PC-3 (cell line): ENCODE results near the gene GAB4. TPM values are rescaled to one million over a fixed set of nuclear protein-coding genes. Genes with fewer than 3 reads are reported as not detected.

Source experiments
- ATAC-seq: fragments of 200-7000 bp; cut with Tn5 transposase; 2 replicates; pipeline ENCODE4 v1.9.1; 2020; ENCODE audit warnings: mild to moderate bottlenecking, moderate library complexity
- BruUV-seq: library from RNA; stranded (reverse); fragments of 400-500 nt; replicated peaks from 2 replicates; lab custom pipeline; 2021; lab: Mats Ljungman, UMichigan
- CTCF ChIA-PET: fragments of 300-600 bp; sonication (Branson Sonifier 250); formaldehyde crosslinking; loops from one replicate; lab custom pipeline; 2022; ENCODE audit warnings: antibody characterized with exemption; lab: Charles Lee
- POLR2A ChIA-PET: fragments of 300-600 bp; sonication (Branson Sonifier 250); formaldehyde crosslinking; loops from one replicate; lab custom pipeline; 2022; ENCODE audit warnings: antibody characterized with exemption; ENCODE audit not compliant: unreplicated experiment; lab: Charles Lee
- DNase-seq: peaks from one replicate; pipeline ENCODE4 v3.0.0-alpha.2; 2015
- H2AFZ ChIP-seq: fragments of 300-600 bp; sonication (generic); 2 replicates; pipeline ENCODE4 v1.6.0; 2016; ENCODE audit warnings: antibody characterized with exemption, low read length
- H3F3A ChIP-seq: fragments of 300-600 bp; sonication (generic); one replicate; pipeline ENCODE4 v1.6.0; 2017; ENCODE audit warnings: antibody characterized with exemption, low read length, control low read depth, mild to moderate bottlenecking; ENCODE audit not compliant: unreplicated experiment
- H3K27ac ChIP-seq: fragments of 300-600 bp; sonication (generic); 2 replicates; pipeline ENCODE4 v1.5.1; 2016; ENCODE audit warnings: mild to moderate bottlenecking, low read length
- H3K27me3 ChIP-seq: fragments of 300-600 bp; sonication (generic); 2 replicates; pipeline ENCODE4 v1.6.1; 2016; ENCODE audit warnings: low read length, mixed read lengths
- H3K36me3 ChIP-seq: fragments of 300-600 bp; sonication (generic); 2 replicates; pipeline ENCODE4 v1.6.1; 2016; ENCODE audit warnings: low read depth, mixed run types, low read length, mixed read lengths
- H3K4me1 ChIP-seq: fragments of 300-600 bp; sonication (generic); 2 replicates; pipeline ENCODE4 v1.5.1; 2016; ENCODE audit warnings: low read length; ENCODE audit not compliant: insufficient read depth
- H3K4me2 ChIP-seq: fragments of 300-600 bp; sonication (generic); 2 replicates; pipeline ENCODE4 v1.6.0; 2016; ENCODE audit warnings: low read length
- H3K4me3 ChIP-seq: fragments of 300-600 bp; sonication (generic); 2 replicates; pipeline ENCODE4 v1.5.1; 2016; ENCODE audit warnings: mild to moderate bottlenecking, low read length, mixed read lengths
- H3K79me2 ChIP-seq: fragments of 300-600 bp; sonication (generic); 2 replicates; pipeline ENCODE4 v1.6.1; 2017; ENCODE audit warnings: low read length, mixed read lengths
- H3K9ac ChIP-seq: fragments of 300-600 bp; sonication (generic); 2 replicates; pipeline ENCODE4 v1.6.0; 2016; ENCODE audit warnings: mild to moderate bottlenecking, low read length
- H3K9me2 ChIP-seq: fragments of 300-600 bp; sonication (generic); replicated peaks from 2 replicates; pipeline ENCODE4 v1.6.1; 2016; ENCODE audit warnings: mixed run types, low read length, mixed read lengths
- H3K9me3 ChIP-seq: fragments of 300-600 bp; sonication (generic); 2 replicates; pipeline ENCODE4 v1.6.1; 2016; ENCODE audit warnings: low read length, mixed read lengths
- H4K20me1 ChIP-seq: fragments of 300-600 bp; sonication (generic); 2 replicates; pipeline ENCODE4 v1.6.1; 2016; ENCODE audit warnings: low read length, mixed read lengths
- CTCF ChIP-seq: fragments of 300-600 bp; sonication (generic); conservative IDR thresholded peaks from 2 replicates; pipeline ENCODE4 v1.5.1; 2017; ENCODE audit warnings: antibody characterized with exemption, low read depth, mild to moderate bottlenecking, low read length
- EZH2 ChIP-seq: fragments of 300-600 bp; sonication (generic); IDR thresholded peaks from one replicate; pipeline ENCODE4 v1.6.1; 2017; ENCODE audit warnings: antibody characterized with exemption, mild to moderate bottlenecking, low read length; ENCODE audit not compliant: unreplicated experiment
- EZH2phosphoT487 ChIP-seq: fragments of 300-600 bp; sonication (generic); IDR thresholded peaks from 2 replicates; pipeline ENCODE4 v1.6.1; 2018; ENCODE audit warnings: mild to moderate bottlenecking, antibody characterized with exemption, low read length, borderline replicate concordance
- intact Hi-C: fragments of 100-400 bp; cut with micrococcal nuclease; formaldehyde crosslinking; loops from 2 replicates; pipeline ENCODE4 v1.9.0; 2023
- total RNA-seq: library from RNA; depleted of rRNA; stranded (reverse); fragments of >200 nt; gene quantifications from 2 replicates; pipeline ENCODE4 v1.2.3, GENCODE V29; 2014; rRNA removed

GAB4 gene
- total RNA-seq, 1 experiment from 2014 or later, result not detected

GRCh38 chr22:16914006-16914405 is 94.0 kb downstream of the GAB4 start:
- BruUV-seq, result no TSS peak
- ChIA-PET CTCF (no interaction called here), POLR2A (no interaction called here)

GRCh38 chr22:16912281-16912680 is 95.7 kb downstream of the GAB4 start:
- CTCF ChIA-PET, result no interaction called here
- H3K4me2 ChIP-seq, result no peak overlapping the region
- H3K36me3 ChIP-seq, result no peaks in the 10 kb centered on the region
- no peaks in the 10 kb centered on the region for H3F3A ChIP-seq
- H3K9me3 ChIP-seq, result no peaks in the 10 kb centered on the region
- H3K9ac ChIP-seq, result no peak overlapping the region
- H3K79me2 ChIP-seq, result no peaks in the 10 kb centered on the region
- BruUV-seq, result no TSS peak
- H4K20me1 ChIP-seq, result no peaks in the 10 kb centered on the region
- no peaks in the 10 kb centered on the region for H3K27me3 ChIP-seq
- POLR2A ChIA-PET, result no interaction called here
- TF ChIP-seq CTCF, result no peak
- TF ChIP-seq EZH2phosphoT487, result no peak
- no peak for TF ChIP-seq EZH2
- intact Hi-C loops, result no loop called here
- H3K4me1 ChIP-seq, result no peaks in the 10 kb centered on the region
- no peaks in the 10 kb centered on the region for H3K9me2 ChIP-seq
- no peak for DNase-seq
- H3K27ac ChIP-seq, result no peak overlapping the region
- H3K4me3 ChIP-seq, result no peak overlapping the region
- no peak for ATAC-seq
- H2AFZ ChIP-seq, result no peak overlapping the region

More at GRCh38 chr22:16914006-16914405, 94.0 kb downstream of the GAB4 start:
- no peak overlapping the region for H3K27ac ChIP-seq
- H4K20me1 ChIP-seq, result no peaks in the 10 kb centered on the region
- H3F3A ChIP-seq, result no peaks in the 10 kb centered on the region
- H3K9ac ChIP-seq, result no peak overlapping the region
- no peaks in the 10 kb centered on the region for H3K27me3 ChIP-seq
- DNase-seq, result no peak
- no peaks in the 10 kb centered on the region for H3K9me2 ChIP-seq
- no peaks in the 10 kb centered on the region for H3K9me3 ChIP-seq
- H3K4me1 ChIP-seq, result no peaks in the 10 kb centered on the region
- H3K4me2 ChIP-seq, result no peak overlapping the region
- no peak for ATAC-seq
- H3K4me3 ChIP-seq, result no peak overlapping the region
- H2AFZ ChIP-seq, result no peak overlapping the region
- no peak for TF ChIP-seq EZH2
- no peak for TF ChIP-seq EZH2phosphoT487
- no peak for TF ChIP-seq CTCF
- H3K36me3 ChIP-seq, result no peaks in the 10 kb centered on the region
- intact Hi-C loops, result no loop called here
- H3K79me2 ChIP-seq, result no peaks in the 10 kb centered on the region

Other genes starting within 250 kb of the GAB4 start
- not detected in 2 replicates for gene XKR3, start 182.8 kb downstream of the GAB4 start, total RNA-seq
- 5.9 and 8.9 TPM in 2 replicates for gene IL17RA, start 76.8 kb upstream of the GAB4 start, total RNA-seq
- 0.11 and 0.12 TPM in 2 replicates for gene TMEM121B, start 113.1 kb upstream of the GAB4 start, total RNA-seq
- gene HDHD5, start 151.1 kb upstream of the GAB4 start, total RNA-seq, result 57.3 and 62.9 TPM in 2 replicates
- not detected in 2 replicates for gene ADA2, start 211.2 kb upstream of the GAB4 start, total RNA-seq